H1 (cell line): ENCODE data around the gene GPR63. TPM values are rescaled to one million over a fixed set of nuclear protein-coding genes. Genes with fewer than 3 reads are reported as not detected.

Experiments used
- CTCF ChIA-PET: fragments of 300-600 bp; sonication (Branson Sonifier 250); formaldehyde crosslinking; loops from one replicate; lab custom pipeline; 2021; ENCODE audit not compliant: partially characterized antibody; lab: Charles Lee
- POLR2A ChIA-PET: fragments of 300-600 bp; sonication (Branson Sonifier 250); formaldehyde crosslinking; loops from one replicate; lab custom pipeline; 2021; ENCODE audit warnings: inconsistent platforms; ENCODE audit not compliant: partially characterized antibody; lab: Charles Lee
- DNase-seq, 2 experiments: peaks; one replicate each; pipeline versions ENCODE4 v3.0.0 to v3.0.0-alpha.2; 2010 to 2022; ENCODE audit warnings: low spot score in 2 of 2, low read depth in 1 of 2, mixed read lengths in 1 of 2
- FAIRE-seq: peaks from 2 replicates; lab custom pipeline; 2011; peaks lifted over from hg19 to GRCh38; lab: Jason Lieb, UNC
- H2AFZ ChIP-seq: 2 replicates; pipeline ENCODE4 v1.8.1; 2012; ENCODE audit warnings: low read length, inconsistent platforms
- H2AK5ac ChIP-seq: 2 replicates; pipeline ENCODE4 v1.6.1; 2013; ENCODE audit warnings: low read depth, low read length
- H2BK120ac ChIP-seq: replicated peaks from 2 replicates; pipeline ENCODE3; 2013; ENCODE audit warnings: low read depth, low read length, inconsistent platforms
- H2BK12ac ChIP-seq: 2 replicates; pipeline ENCODE4 v1.6.1; 2013; ENCODE audit warnings: low read depth, low read length
- H2BK15ac ChIP-seq: 2 replicates; pipeline ENCODE4 v1.6.1; 2013; ENCODE audit warnings: low read length
- H2BK20ac ChIP-seq: 2 replicates; pipeline ENCODE4 v1.6.1; 2013; ENCODE audit warnings: low read length
- H2BK5ac ChIP-seq: 2 replicates; pipeline ENCODE4 v1.6.1; 2013; ENCODE audit warnings: low read depth, low read length
- H3K14ac ChIP-seq: 2 replicates; pipeline ENCODE4 v1.6.1; 2013; ENCODE audit warnings: inconsistent platforms; ENCODE audit not compliant: insufficient read length
- H3K18ac ChIP-seq: 2 replicates; pipeline ENCODE4 v1.6.1; 2013; ENCODE audit warnings: low read length; ENCODE audit errors: extremely low read depth
- H3K23ac ChIP-seq: 2 replicates; pipeline ENCODE4 v1.6.1; 2013; ENCODE audit warnings: inconsistent platforms; ENCODE audit not compliant: insufficient read length
- H3K23me2 ChIP-seq: 2 replicates; pipeline ENCODE4 v1.6.1; 2013; ENCODE audit warnings: low read depth, low read length
- H3K27ac ChIP-seq: 2 replicates; pipeline ENCODE4 v1.6.1; 2011; ENCODE audit warnings: low read depth, low read length, inconsistent platforms
- H3K27me3 ChIP-seq, 4 experiments: replicated peaks in 1 of 4; 1 replicate in 1 of 4; 2 replicates in 3 of 4; pipeline versions ENCODE4 v1.6.1 to v1.8.1; 2011 to 2013; ENCODE audit warnings: low read length in 3 of 4, mild to moderate bottlenecking in 3 of 4, inconsistent platforms in 2 of 4, mixed read lengths in 2 of 4, moderate library complexity in 1 of 4; ENCODE audit not compliant: control insufficient read depth in 3 of 4, insufficient read depth in 3 of 4; ENCODE audit errors: extremely low read depth in 1 of 4
- H3K36me3 ChIP-seq, 4 experiments: 2 replicates each; pipeline versions ENCODE4 v1.6.1 to v1.8.1; 2011 to 2013; ENCODE audit warnings: mild to moderate bottlenecking in 4 of 4, low read length in 3 of 4, moderate library complexity in 2 of 4, control low read depth in 1 of 4, inconsistent platforms in 1 of 4; ENCODE audit not compliant: insufficient read depth in 4 of 4, control insufficient read depth in 2 of 4
- H3K4ac ChIP-seq: replicated peaks from 2 replicates; pipeline ENCODE3; 2013; ENCODE audit warnings: low read length, low read depth, mixed read lengths, inconsistent platforms; ENCODE audit not compliant: insufficient read length
- H3K4me1 ChIP-seq, 4 experiments: replicated peaks in 1 of 4; 1 replicate in 1 of 4; 2 replicates in 3 of 4; pipeline versions ENCODE4 v1.6.1 to v1.8.1; 2011 to 2013; ENCODE audit warnings: low read length in 3 of 4, inconsistent platforms in 2 of 4, mixed read lengths in 1 of 4; ENCODE audit not compliant: insufficient read depth in 4 of 4, control insufficient read depth in 3 of 4
- H3K4me2 ChIP-seq, 2 experiments: 2 replicates each; pipeline versions ENCODE4 v1.6.1 to v1.8.1; 2011 to 2013; ENCODE audit warnings: low read depth in 2 of 2, low read length in 2 of 2, control low read depth in 1 of 2, inconsistent platforms in 1 of 2, mild to moderate bottlenecking in 1 of 2; ENCODE audit not compliant: insufficient read depth in 1 of 2
- H3K4me3 ChIP-seq, 4 experiments: fragments of 200-600, 300-600 bp in 1 of 4; sonication (generic), shearing (Covaris generic), sonication (Bioruptor Twin) in 1 of 4; 2 replicates each; pipeline versions ENCODE4 v1.5.1 to v1.8.1; 2011 to 2016; ENCODE audit warnings: low read length in 4 of 4, low read depth in 3 of 4, control low read depth in 2 of 4, inconsistent platforms in 2 of 4, mild to moderate bottlenecking in 2 of 4, mixed read lengths in 1 of 4, moderate library complexity in 1 of 4; ENCODE audit not compliant: insufficient read depth in 2 of 4; ENCODE audit errors: extremely low read depth in 1 of 4
- H3K56ac ChIP-seq: replicated peaks from 2 replicates; pipeline ENCODE3; 2013; ENCODE audit warnings: low read depth, mild to moderate bottlenecking, mixed read lengths, low read length, inconsistent platforms; ENCODE audit not compliant: insufficient read length
- H3K79me1 ChIP-seq: 2 replicates; pipeline ENCODE4 v1.6.1; 2013; ENCODE audit warnings: low read depth, low read length, control low read depth
- H3K79me2 ChIP-seq, 2 experiments: 2 replicates each; pipeline versions ENCODE4 v1.6.1 to v1.8.1; 2012 to 2013; ENCODE audit warnings: low read length in 2 of 2, mild to moderate bottlenecking in 2 of 2, inconsistent platforms in 1 of 2; ENCODE audit not compliant: insufficient read depth in 2 of 2, control insufficient read depth in 1 of 2
- H3K9ac ChIP-seq, 4 experiments: replicated peaks in 1 of 4; 1 replicate in 1 of 4; 2 replicates in 3 of 4; pipeline versions ENCODE4 v1.6.1 to v1.8.1; 2011 to 2013; ENCODE audit warnings: low read depth in 3 of 4, low read length in 3 of 4, control low read depth in 2 of 4, mild to moderate bottlenecking in 2 of 4, moderate library complexity in 2 of 4, inconsistent platforms in 1 of 4; ENCODE audit errors: extremely low read depth in 1 of 4
- H3K9me3 ChIP-seq, 2 experiments: 2 replicates each; pipeline versions ENCODE4 v1.6.1 to v1.8.1; 2012 to 2013; ENCODE audit warnings: mild to moderate bottlenecking in 2 of 2, moderate library complexity in 2 of 2, control low read depth in 1 of 2, inconsistent platforms in 1 of 2, low read depth in 1 of 2, low read length in 1 of 2, mixed read lengths in 1 of 2; ENCODE audit not compliant: insufficient read depth in 2 of 2
- H4K20me1 ChIP-seq, 2 experiments: replicated peaks in 1 of 2; 2 replicates each; pipeline versions ENCODE3 to v1.8.1; 2011 to 2013; ENCODE audit warnings: inconsistent platforms in 2 of 2, low read length in 2 of 2, mild to moderate bottlenecking in 1 of 2; ENCODE audit not compliant: insufficient read depth in 2 of 2, control insufficient read depth in 1 of 2
- H4K5ac ChIP-seq: 2 replicates; pipeline ENCODE4 v1.6.1; 2013; ENCODE audit warnings: low read length, low read depth, mixed read lengths, inconsistent platforms; ENCODE audit not compliant: insufficient read length
- H4K8ac ChIP-seq: 2 replicates; pipeline ENCODE4 v1.8.0; 2013; ENCODE audit warnings: mild to moderate bottlenecking, moderate library complexity, low read length, inconsistent platforms; ENCODE audit not compliant: insufficient read depth; ENCODE audit errors: extremely low read depth
- H4K91ac ChIP-seq: replicated peaks from 2 replicates; pipeline ENCODE3; 2013; ENCODE audit warnings: low read length, mixed read lengths, inconsistent platforms; ENCODE audit not compliant: insufficient read length
- BCL11A ChIP-seq, 2 experiments: IDR thresholded peaks; one replicate each; pipeline ENCODE4 v1.6.1; 2011; ENCODE audit warnings: low read depth in 2 of 2, low read length in 2 of 2, mild to moderate bottlenecking in 2 of 2
- CBX8 ChIP-seq: fragments of 300-800, 300-1000 bp; sonication (generic); IDR thresholded peaks from 2 replicates; pipeline ENCODE4 v1.7.1; 2016; ENCODE audit warnings: low read depth, low read length, borderline replicate concordance
- CEBPB ChIP-seq: IDR thresholded peaks from 2 replicates; pipeline ENCODE4 v1.6.1; 2012; ENCODE audit warnings: low read depth, low read length
- CREB1 ChIP-seq: IDR thresholded peaks from 2 replicates; pipeline ENCODE4 v1.6.1; 2012; ENCODE audit warnings: inconsistent platforms
- KDM1A ChIP-seq: fragments of 200-600, 300-600 bp; sonication (generic); IDR thresholded peaks from 2 replicates; pipeline ENCODE4 v1.7.1; 2016; ENCODE audit warnings: mild to moderate bottlenecking, low read length, borderline replicate concordance
- KDM5A ChIP-seq: fragments of 200-600 bp; IDR thresholded peaks from 2 replicates; pipeline ENCODE4 v1.7.1; 2012; ENCODE audit warnings: mild to moderate bottlenecking, low read length, inconsistent platforms, mixed read lengths
- MAFK ChIP-seq: IDR thresholded peaks from 2 replicates; pipeline ENCODE4 v1.6.1; 2012; ENCODE audit warnings: low read depth, mild to moderate bottlenecking, improper control_type of control experiment, low read length
- POLR2A ChIP-seq, 2 experiments: IDR thresholded peaks; 1 replicate in 1 of 2; 2 replicates in 1 of 2; pipeline ENCODE4 v1.6.1; 2011; ENCODE audit warnings: low read depth in 2 of 2, low read length in 2 of 2, mild to moderate bottlenecking in 2 of 2; ENCODE audit errors: control extremely low read depth in 1 of 2
- RAD21 ChIP-seq, 2 experiments: IDR thresholded peaks in 1 of 2; conservative IDR thresholded peaks in 1 of 2; 2 replicates each; pipeline ENCODE4 v1.6.1; 2011; ENCODE audit warnings: low read depth in 2 of 2, low read length in 2 of 2, improper control_type of control experiment in 1 of 2, inconsistent platforms in 1 of 2, mild to moderate bottlenecking in 1 of 2, moderate library complexity in 1 of 2
- SUZ12 ChIP-seq: fragments of 200-600 bp; sonication (generic); IDR thresholded peaks from 2 replicates; pipeline ENCODE4 v1.6.1; 2012; ENCODE audit warnings: mild to moderate bottlenecking, inconsistent platforms, low read length, moderate library complexity, mixed read lengths
- TEAD4 ChIP-seq: IDR thresholded peaks from 2 replicates; pipeline ENCODE4 v1.6.1; 2012; ENCODE audit warnings: low read depth, low read length, inconsistent platforms, mixed read lengths
- WGBS, 2 experiments: shearing (Covaris generic) in 1 of 2; methylation state at CpG; one replicate each; pipeline versions ENCODE4 v1.1.6 to v1.1.7; 2013 to 2015; ENCODE audit warnings: low lambda C conversion rate in 2 of 2, mixed read lengths in 2 of 2, inconsistent platforms in 1 of 2, low coverage in 1 of 2, missing lambda C conversion rate in 1 of 2; ENCODE audit not compliant: insufficient replicate concordance in 2 of 2, insufficient coverage in 1 of 2, insufficient read length in 1 of 2; ENCODE audit errors: extremely low coverage in 1 of 2, missing lambda C conversion rate in 1 of 2; 5-methylcytosine and 5-hydroxymethylcytosine counted together
- polyA plus RNA-seq, 7 experiments: library from polyadenylated mRNA; depleted of rRNA in 3 of 7; stranded (reverse) in 5 of 7; unstranded in 2 of 7; fragments of >200 nt in 5 of 7; fragments of 200-250 nt in 2 of 7; gene quantifications; 1 replicate in 5 of 7; 2 replicates in 1 of 7; 4 replicates in 1 of 7; pipeline versions ENCODE4 v1.2.1 to v1.2.3, GENCODE V29; 2011 to 2013; ENCODE audit warnings: missing spikeins in 2 of 7, mixed read lengths in 2 of 7
- total RNA-seq: library from RNA; stranded (reverse); fragmentation: NEBNext Ultra II Directional; extraction: Animal tissue kit (Norgen Biotek cat#: 25700); gene quantifications from 2 replicates; pipeline ENCODE4 v1.2.1, GENCODE V29; 2021
- TF ChIP-seq, protein P1 (sequence below): IDR thresholded peaks from 2 replicates; pipeline ENCODE4 v1.6.1; 2012; ENCODE audit warnings: low read length, inconsistent platforms
- TF ChIP-seq, protein P2 (sequence below): IDR thresholded peaks from 2 replicates; pipeline ENCODE4 v1.6.1; 2011; ENCODE audit warnings: low read depth, mild to moderate bottlenecking, low read length; ENCODE audit not compliant: insufficient read depth

Gene GPR63
- total and polyA plus RNA-seq, 2 of the 8 experiments (the other 6 are each of a cell fraction or from before 2014, with no cell fraction given): 6.1 to 11.6 TPM

DNA sequence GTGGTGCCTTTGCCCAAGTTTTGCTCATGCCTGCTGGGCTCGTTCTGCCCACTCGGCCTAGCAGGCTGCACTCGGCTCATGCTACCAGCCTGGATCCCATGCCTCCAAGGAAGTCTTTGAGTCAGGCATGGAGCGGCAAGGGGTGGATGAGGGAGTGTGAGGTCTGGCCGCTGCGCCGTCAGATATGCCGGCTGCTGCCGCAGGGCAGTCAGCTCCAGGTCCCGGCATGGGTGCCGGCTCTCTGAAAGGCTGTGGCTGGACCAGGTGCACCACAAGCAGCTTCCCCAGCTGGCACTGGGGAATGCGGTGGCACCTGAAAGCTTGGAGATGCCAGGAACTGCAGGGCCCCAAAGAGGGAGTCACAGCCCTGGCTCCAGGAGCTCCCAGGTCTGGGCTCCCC lies 75.5 kb downstream of the GPR63 start:
- no peak overlapping the region for H3K9ac ChIP-seq
- no peak overlapping the region for H3K4me2 ChIP-seq
- H3K27me3 ChIP-seq: no peaks in the 10 kb centered on the region
- H3K4me1 ChIP-seq: peaks cover 0 to 4% (median 0%) of the 10 kb centered on the region in 4 experiments; a peak in 1 of 7 replicates
- no peaks in the 10 kb centered on the region for H3K79me2 ChIP-seq
- no peak overlapping the region for H2BK12ac ChIP-seq
- no peak overlapping the region for H3K4ac ChIP-seq
- no peak overlapping the region for H2BK5ac ChIP-seq
- H2AFZ ChIP-seq: peak overlapping the region; percentile 88; the same call in 1 of the 2 replicates
- H3K27ac ChIP-seq: no peak overlapping the region
- no peaks in the 10 kb centered on the region for H4K20me1 ChIP-seq
- FAIRE-seq: no peak
- no peaks in the 10 kb centered on the region for H3K36me3 ChIP-seq
- no peak overlapping the region for H4K91ac ChIP-seq
- H3K18ac ChIP-seq: no peak overlapping the region
- no peak overlapping the region for H3K56ac ChIP-seq
- H2BK120ac ChIP-seq: no peak overlapping the region
- no peak overlapping the region for H4K5ac ChIP-seq
- no peak overlapping the region for H2BK15ac ChIP-seq
- H2AK5ac ChIP-seq: no peak overlapping the region
- no peak overlapping the region for H3K4me3 ChIP-seq
- DNase-seq: no peak
- H3K79me1 ChIP-seq: no peaks in the 10 kb centered on the region
- H2BK20ac ChIP-seq: no peak overlapping the region
- H4K8ac ChIP-seq: no peak overlapping the region
- WGBS, 2 experiments: 94% methylated on average over 12 of the region's 12 CpGs; no CpG with 5 or more reads in 1 of the 2 experiments
- ChIA-PET CTCF (interaction anchor here (0.5 to 2.1 kb wide), 3 partner anchors 9 to 89 kb away, joined by 3 to 5 read pairs (median 3); no protein-coding TSS in a partner anchor), POLR2A (no interaction called here)
- H3K23ac ChIP-seq: no peak overlapping the region
- H3K9me3 ChIP-seq: no peaks in the 10 kb centered on the region
- no peaks in the 10 kb centered on the region; the same call in 1 of the 2 replicates for H3K23me2 ChIP-seq
- H3K14ac ChIP-seq: no peak overlapping the region
- no peak for TF ChIP-seq POLR2A (IDR thresholded peaks at IDR 0.05; ENCODE audit: control extremely low read depth in 1 of 2, low read depth in 2 of 2, low read length in 2 of 2)
- TF ChIP-seq CEBPB: no peak
- TF ChIP-seq KDM5A: no peak
- no peak for TF ChIP-seq MAFK
- no peak for TF ChIP-seq BCL11A (IDR thresholded peaks at IDR 0.05; ENCODE audit: low read depth in 2 of 2, low read length in 2 of 2)
- no peak for TF ChIP-seq TEAD4
- TF ChIP-seq CBX8: no peak
- TF ChIP-seq KDM1A: no peak
- no peak for TF ChIP-seq CREB1
- TF ChIP-seq RAD21 (IDR thresholded peaks at IDR 0.05 in 1 of 2, conservative IDR thresholded peaks at IDR 0.05 in 1 of 2; ENCODE audit: low read depth in 2 of 2, low read length in 2 of 2): no peak
- TF ChIP-seq, protein P1, sequence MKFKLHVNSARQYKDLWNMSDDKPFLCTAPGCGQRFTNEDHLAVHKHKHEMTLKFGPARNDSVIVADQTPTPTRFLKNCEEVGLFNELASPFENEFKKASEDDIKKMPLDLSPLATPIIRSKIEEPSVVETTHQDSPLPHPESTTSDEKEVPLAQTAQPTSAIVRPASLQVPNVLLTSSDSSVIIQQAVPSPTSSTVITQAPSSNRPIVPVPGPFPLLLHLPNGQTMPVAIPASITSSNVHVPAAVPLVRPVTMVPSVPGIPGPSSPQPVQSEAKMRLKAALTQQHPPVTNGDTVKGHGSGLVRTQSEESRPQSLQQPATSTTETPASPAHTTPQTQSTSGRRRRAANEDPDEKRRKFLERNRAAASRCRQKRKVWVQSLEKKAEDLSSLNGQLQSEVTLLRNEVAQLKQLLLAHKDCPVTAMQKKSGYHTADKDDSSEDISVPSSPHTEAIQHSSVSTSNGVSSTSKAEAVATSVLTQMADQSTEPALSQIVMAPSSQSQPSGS: no peak
- TF ChIP-seq, protein P2, sequence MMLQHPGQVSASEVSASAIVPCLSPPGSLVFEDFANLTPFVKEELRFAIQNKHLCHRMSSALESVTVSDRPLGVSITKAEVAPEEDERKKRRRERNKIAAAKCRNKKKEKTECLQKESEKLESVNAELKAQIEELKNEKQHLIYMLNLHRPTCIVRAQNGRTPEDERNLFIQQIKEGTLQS: no peak
- no peak for TF ChIP-seq SUZ12
